Measurements from ENCODE around the gene CTR9.

CTR9 gene

DNA sequence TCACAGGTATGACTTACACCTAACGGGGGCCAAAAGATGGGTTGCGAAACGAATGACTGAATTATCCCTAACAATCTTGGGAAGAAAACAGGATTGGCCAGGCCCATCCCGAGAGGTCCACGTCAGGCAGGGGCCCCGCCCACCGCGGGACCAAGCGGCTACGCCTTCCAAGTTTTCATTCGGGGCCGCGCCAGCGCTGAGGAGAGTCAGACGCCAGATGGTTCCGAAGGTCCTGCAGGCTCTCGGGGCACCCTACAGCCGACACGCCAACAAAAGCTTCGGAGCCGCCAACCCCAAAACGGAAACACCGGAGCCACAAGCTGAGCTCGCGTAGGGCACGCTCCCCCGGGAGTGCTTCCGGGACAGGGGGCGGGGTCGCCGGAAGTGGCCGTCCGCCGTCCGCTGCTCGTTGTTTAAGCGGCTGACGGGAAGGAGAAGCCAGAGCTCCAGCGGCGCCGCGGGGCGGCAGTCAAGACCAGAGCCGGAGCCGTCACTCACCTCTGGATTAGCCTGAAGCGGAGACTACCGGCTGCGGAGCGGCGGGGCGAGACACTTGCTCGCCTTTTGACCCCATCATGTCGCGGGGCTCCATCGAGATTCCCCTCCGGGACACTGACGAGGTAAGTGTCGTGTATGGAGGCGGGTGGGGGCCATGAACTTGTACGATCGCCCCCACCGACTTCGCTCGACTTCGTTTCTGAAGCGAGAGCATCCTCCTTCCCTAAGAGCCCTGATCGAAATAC, at the start of gene CTR9:
TSS of gene CTR9 (plus strand) at position 409 of the 743 bp plus-strand sequence. CDS start at position 576, 167 bp downstream.
- TF ChIP-seq, protein P1, sequence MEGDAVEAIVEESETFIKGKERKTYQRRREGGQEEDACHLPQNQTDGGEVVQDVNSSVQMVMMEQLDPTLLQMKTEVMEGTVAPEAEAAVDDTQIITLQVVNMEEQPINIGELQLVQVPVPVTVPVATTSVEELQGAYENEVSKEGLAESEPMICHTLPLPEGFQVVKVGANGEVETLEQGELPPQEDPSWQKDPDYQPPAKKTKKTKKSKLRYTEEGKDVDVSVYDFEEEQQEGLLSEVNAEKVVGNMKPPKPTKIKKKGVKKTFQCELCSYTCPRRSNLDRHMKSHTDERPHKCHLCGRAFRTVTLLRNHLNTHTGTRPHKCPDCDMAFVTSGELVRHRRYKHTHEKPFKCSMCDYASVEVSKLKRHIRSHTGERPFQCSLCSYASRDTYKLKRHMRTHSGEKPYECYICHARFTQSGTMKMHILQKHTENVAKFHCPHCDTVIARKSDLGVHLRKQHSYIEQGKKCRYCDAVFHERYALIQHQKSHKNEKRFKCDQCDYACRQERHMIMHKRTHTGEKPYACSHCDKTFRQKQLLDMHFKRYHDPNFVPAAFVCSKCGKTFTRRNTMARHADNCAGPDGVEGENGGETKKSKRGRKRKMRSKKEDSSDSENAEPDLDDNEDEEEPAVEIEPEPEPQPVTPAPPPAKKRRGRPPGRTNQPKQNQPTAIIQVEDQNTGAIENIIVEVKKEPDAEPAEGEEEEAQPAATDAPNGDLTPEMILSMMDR (IDR thresholded peaks at IDR 0.05), result no peak
- Mint-ChIP-seq H3K4me3 (peak within 1 kb of the TSS; percentile 97), H3K4me1 (peaks cover 13% of the 10 kb centered on the region), H3K36me3 (ENCODE audit: low read depth) (peaks cover 16% of the 10 kb centered on the region), H3K27ac (peak within 1 kb of the TSS; percentile 97), H3K9me3 (no peaks in the 10 kb centered on the region), H3K27me3 (ENCODE audit: low read depth, poor library complexity) (peaks cover 4% of the 10 kb centered on the region)
- peak; percentile 95 for DNase-seq

- Mint-ChIP-seq H3K4me3 (no peak overlapping the region), H3K9me3 (peaks cover 28% of the 10 kb centered on the region), H3K27me3 (ENCODE audit: low read depth, poor library complexity) (peaks cover 2% of the 10 kb centered on the region), H3K36me3 (ENCODE audit: low read depth) (peaks cover 22% of the 10 kb centered on the region), H3K27ac (no peak overlapping the region), H3K4me1 (peaks cover 17% of the 10 kb centered on the region)
- TF ChIP-seq, protein P1 (IDR thresholded peaks at IDR 0.05), result no peak
- DNase-seq, result no peak
These were observed 49.1 kb upstream of the CTR9 start for GRCh38 chr11:10701982-10702381.

DNA sequence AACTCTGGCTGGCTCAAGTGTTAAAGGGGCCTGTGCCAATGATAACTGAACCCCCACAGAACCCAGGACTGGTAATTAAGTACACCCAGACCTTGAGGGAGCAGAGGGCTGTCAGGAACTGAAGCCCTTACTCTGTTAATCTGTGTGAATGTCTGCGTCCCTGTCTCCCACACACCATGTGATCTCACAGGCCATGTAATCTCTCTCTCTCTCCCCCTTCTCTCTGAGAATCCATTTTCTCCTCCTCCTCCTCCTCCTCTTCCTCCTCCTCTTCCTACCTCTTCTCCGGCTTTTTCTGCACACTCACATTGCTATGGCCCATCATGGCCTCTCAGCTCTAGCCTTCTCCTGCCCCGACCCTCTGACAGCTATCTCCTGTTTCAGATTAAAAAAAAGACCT, 42.9 kb upstream of the CTR9 start:
- Mint-ChIP-seq H3K4me1 (no peaks in the 10 kb centered on the region), H3K4me3 (no peak overlapping the region), H3K36me3 (ENCODE audit: low read depth) (no peaks in the 10 kb centered on the region), H3K27me3 (ENCODE audit: low read depth, poor library complexity) (no peaks in the 10 kb centered on the region), H3K9me3 (no peaks in the 10 kb centered on the region), H3K27ac (peak overlapping the region; percentile 31)
- TF ChIP-seq, protein P1 (IDR thresholded peaks at IDR 0.05), result no peak
- DNase-seq, result no peak

DNA sequence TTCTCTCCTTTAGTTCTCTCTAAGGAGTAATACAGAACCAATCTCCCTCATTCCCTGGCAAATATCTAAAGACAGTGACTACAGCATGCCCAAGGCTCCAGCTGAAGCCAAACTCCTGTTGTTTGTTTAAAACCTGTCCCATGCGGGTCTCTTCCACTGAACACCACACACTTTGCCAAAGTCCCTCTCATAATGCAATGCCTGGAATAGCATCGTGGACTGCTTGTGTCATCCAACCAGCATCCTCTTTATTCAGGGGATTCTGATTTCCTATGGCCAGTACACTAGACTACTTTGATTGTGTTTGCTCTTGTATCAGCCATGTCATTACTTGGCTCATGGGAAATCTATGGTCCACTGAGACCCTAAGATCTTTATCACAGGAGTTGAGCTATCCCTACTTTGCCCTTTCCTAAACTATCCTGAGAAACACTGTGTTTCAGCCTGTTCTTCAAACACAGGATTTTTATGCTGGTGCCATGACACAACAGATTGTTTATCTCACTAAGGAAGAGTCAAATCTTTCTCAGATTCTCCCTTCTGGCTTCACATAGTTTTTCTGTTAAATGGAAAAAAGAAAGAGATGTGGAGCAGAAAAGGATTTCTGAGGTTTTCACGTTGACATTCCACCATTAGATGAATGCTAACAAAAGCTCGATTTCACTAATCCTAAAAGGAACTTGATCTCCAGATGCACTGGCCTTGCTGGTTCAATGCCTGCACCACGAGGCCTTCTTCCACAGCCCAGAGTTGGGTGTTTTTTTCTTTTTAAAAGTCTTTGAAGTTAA, 41.6 kb upstream of the CTR9 start:
- no peak overlapping the region for H3K27ac Mint-ChIP-seq
- no peaks in the 10 kb centered on the region for H3K36me3 Mint-ChIP-seq (ENCODE audit: low read depth)
- no peaks in the 10 kb centered on the region for H3K9me3 Mint-ChIP-seq
- no peaks in the 10 kb centered on the region for H3K27me3 Mint-ChIP-seq (ENCODE audit: low read depth, poor library complexity)
- DNase-seq, result no peak
- H3K4me3 Mint-ChIP-seq, result no peak overlapping the region
- TF ChIP-seq, protein P1 (IDR thresholded peaks at IDR 0.05), result no peak
- no peaks in the 10 kb centered on the region for H3K4me1 Mint-ChIP-seq

DNA sequence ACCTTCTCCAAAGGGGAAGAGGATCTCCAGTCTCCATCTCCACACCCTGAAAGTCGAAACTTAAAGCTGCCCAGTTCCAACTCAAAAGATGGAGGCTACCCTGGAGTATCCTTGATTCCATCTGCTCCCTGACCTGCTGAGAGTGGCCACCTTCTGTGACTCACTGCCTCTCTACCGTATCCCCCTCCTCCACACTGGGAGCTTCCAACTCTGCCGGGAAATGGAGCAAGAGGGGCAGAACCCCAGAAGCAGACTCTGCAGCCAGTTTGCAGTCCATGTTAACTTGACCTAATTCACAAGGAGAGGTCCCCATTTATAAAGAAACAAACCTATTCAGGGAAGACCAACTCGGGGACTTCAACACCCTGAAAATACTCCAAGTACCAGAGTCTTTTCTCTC, 35.5 kb upstream of the CTR9 start:
- TF ChIP-seq, protein P1 (IDR thresholded peaks at IDR 0.05), result no peak
- H3K9me3 Mint-ChIP-seq, result no peaks in the 10 kb centered on the region
- H3K27ac Mint-ChIP-seq, result no peak overlapping the region
- H3K36me3 Mint-ChIP-seq (ENCODE audit: low read depth), result peaks cover 4% of the 10 kb centered on the region
- H3K4me3 Mint-ChIP-seq, result no peak overlapping the region
- H3K4me1 Mint-ChIP-seq, result peaks cover 21% of the 10 kb centered on the region
- no peak for DNase-seq
- peaks cover 8% of the 10 kb centered on the region for H3K27me3 Mint-ChIP-seq (ENCODE audit: low read depth, poor library complexity)

Measured in nephron progenitor cell (in vitro differentiated cells).